T-helper 22 cell (primary cell): ENCODE measurements around the gene ZSWIM8.

ENCODE experiments used
- DNase-seq: peaks from one replicate; pipeline ENCODE4 v3.0.0-alpha.2; 2020; ENCODE audit warnings: low read depth

Gene ZSWIM8

GRCh38 chr10:73847031-73847430 is 61.6 kb downstream of the ZSWIM8 start:
- no peak for DNase-seq

- peak; percentile 71 for DNase-seq
Measured at GRCh38 chr10:73848821-73849489, 63.5 kb downstream of the ZSWIM8 start.

- no peak for DNase-seq
Measured at GRCh38 chr10:73850211-73850610, 64.8 kb downstream of the ZSWIM8 start.

GRCh38 chr10:73850863-73851461 is 65.6 kb downstream of the ZSWIM8 start:
- no peak for DNase-seq
